Prostate gland (tissue), 2 donors: ENCODE data around the gene CLEC1B. TPM values are rescaled to one million over a fixed set of nuclear protein-coding genes. Genes with fewer than 3 reads are reported as not detected.

ENCODE experiments used
- DNase-seq: peaks from one replicate; pipeline ENCODE4 v3.0.0-alpha.2; 2019; ENCODE audit warnings: low spot score
- H3K27ac ChIP-seq, 2 donors: fragments of 200-600 bp; sonication (generic); 2 replicates each; pipeline ENCODE4 v1.5.1; 2017 to 2019
- H3K27me3 ChIP-seq: fragments of 200-600 bp; sonication (generic); replicated peaks from 2 replicates; pipeline ENCODE4 v1.5.1; 2019; ENCODE audit not compliant: insufficient read depth
- H3K36me3 ChIP-seq, 2 donors: fragments of 200-600 bp; sonication (generic); 1 replicate in 1 of 2; 2 replicates in 1 of 2; pipeline versions ENCODE4 v1.5.1 to v1.8.1; 2017 to 2019
- H3K4me1 ChIP-seq: fragments of 200-600 bp; sonication (generic); replicated peaks from 2 replicates; pipeline ENCODE4 v1.5.1; 2019
- H3K4me3 ChIP-seq, 2 donors: fragments of 200-600 bp; sonication (generic); 2 replicates each; pipeline ENCODE4 v1.5.1; 2017 to 2019
- H3K9me3 ChIP-seq: fragments of 200-600 bp; sonication (generic); 2 replicates; pipeline ENCODE4 v1.5.1; 2017
- CTCF ChIP-seq, 4 experiments: fragments of 200-600 bp in 2 of 4; fragments of 450-650 bp in 2 of 4; sonication (generic) in 2 of 4; IDR thresholded peaks; 1 replicate in 3 of 4; 2 replicates in 1 of 4; pipeline ENCODE4 v1.5.1; 2016 to 2019; ENCODE audit warnings: antibody characterized with exemption in 4 of 4, mild to moderate bottlenecking in 2 of 4, moderate library complexity in 2 of 4
- POLR2A ChIP-seq: fragments of 450-650 bp; IDR thresholded peaks from one replicate; pipeline ENCODE4 v1.6.1; 2016; ENCODE audit warnings: antibody characterized with exemption, mild to moderate bottlenecking
- POLR2AphosphoS5 ChIP-seq: sonication (generic); formaldehyde crosslinking; IDR thresholded peaks from one replicate; pipeline ENCODE4 v1.6.1; 2017; ENCODE audit warnings: antibody characterized with exemption
- WGBS: methylation state at CpG from one replicate; pipeline ENCODE4 v1.1.5; 2018; 5-methylcytosine and 5-hydroxymethylcytosine counted together
- intact Hi-C: fragments of 100-400 bp; cut with DNase I; formaldehyde crosslinking; loops from one replicate; pipeline ENCODE4 v1.14.2; 2022
- total RNA-seq, 2 donors: library from RNA; depleted of rRNA; stranded (reverse); fragments of >200 nt; gene quantifications; one replicate each; pipeline ENCODE4 v1.1.0, GENCODE V29; 2016

CLEC1B gene
- total RNA-seq, 2 donors from 2014 or later, result 1.5 TPM; not detected in 1

DNA sequence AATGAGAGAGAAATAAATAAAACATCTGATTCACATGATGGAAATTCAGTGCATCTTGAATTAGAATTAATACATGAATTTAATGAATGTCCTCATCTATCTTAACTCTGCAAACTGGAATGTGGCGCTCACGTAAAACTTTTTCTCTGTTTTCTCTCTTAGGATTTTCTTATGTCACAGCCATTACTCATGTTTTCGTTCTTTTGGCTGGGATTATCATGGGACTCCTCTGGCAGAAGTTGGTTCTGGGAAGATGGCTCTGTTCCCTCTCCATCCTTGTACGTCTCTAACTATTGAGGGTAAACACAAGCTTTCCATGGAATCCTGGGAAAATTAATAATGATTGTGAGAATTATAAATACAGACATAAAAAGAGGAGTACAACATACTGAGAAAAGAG is 16.5 kb upstream of the CLEC1B start:
- 80% methylated on average over 4 of the region's 4 CpGs for WGBS
- Histone ChIP-seq H3K36me3 (no peaks in the 10 kb centered on the region), H3K4me3 (no peak overlapping the region), H3K27me3 (no peaks in the 10 kb centered on the region), H3K9me3 (no peaks in the 10 kb centered on the region), H3K27ac (no peak overlapping the region), H3K4me1 (no peaks in the 10 kb centered on the region)
- DNase-seq, result no peak
- intact Hi-C loops, result no loop called here
- TF ChIP-seq CTCF (IDR thresholded peaks at IDR 0.05), result no peak
- no peak for TF ChIP-seq POLR2A
- TF ChIP-seq POLR2AphosphoS5, result no peak

GRCh38 chr12:10012630-10013330 is 13.9 kb upstream of the CLEC1B start:
- Histone ChIP-seq H3K4me1 (no peaks in the 10 kb centered on the region), H3K4me3 (no peak overlapping the region), H3K36me3 (no peaks in the 10 kb centered on the region), H3K27me3 (no peaks in the 10 kb centered on the region), H3K27ac (no peak overlapping the region), H3K9me3 (no peaks in the 10 kb centered on the region)
- intact Hi-C loops, result no loop called here
- WGBS, result 64% methylated on average over 6 of the region's 6 CpGs
- no peak for DNase-seq
- TF ChIP-seq POLR2A (no peak), POLR2AphosphoS5 (no peak), CTCF (IDR thresholded peaks at IDR 0.05) (no peak)

DNA sequence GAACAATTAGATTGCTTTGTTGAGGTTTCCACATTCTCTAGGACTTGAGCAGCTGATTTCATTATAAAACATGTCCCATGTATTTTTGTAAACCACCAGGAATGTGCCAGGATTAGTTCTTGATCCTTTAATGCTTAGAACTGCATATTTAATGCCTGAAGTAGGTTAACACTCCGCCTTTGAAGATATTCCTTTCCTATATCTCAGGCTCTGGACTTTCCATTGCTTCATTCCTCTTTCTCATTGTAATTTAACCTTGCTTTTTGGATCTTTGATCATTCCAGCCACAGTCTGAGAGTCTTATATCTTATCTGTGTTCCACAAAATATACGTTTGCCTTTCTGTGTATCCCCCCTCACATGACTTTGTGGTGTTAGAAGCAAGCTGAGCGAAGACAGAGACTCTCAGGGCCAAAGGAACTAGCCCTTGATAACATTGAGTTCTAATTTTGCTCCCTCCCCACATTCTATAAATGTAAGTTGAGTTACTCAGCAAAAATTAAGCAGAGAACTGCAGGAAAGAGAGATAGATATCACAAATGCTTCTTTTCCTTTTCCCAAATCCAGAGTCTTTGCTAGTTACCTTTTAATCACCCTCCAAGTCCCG is 2.4 kb upstream of the CLEC1B start:
- WGBS, result 76% methylated on average over 4 of the region's 4 CpGs
- Histone ChIP-seq H3K4me3 (no peak overlapping the region), H3K27me3 (no peaks in the 10 kb centered on the region), H3K27ac (no peak overlapping the region), H3K36me3 (no peaks in the 10 kb centered on the region), H3K9me3 (no peaks in the 10 kb centered on the region), H3K4me1 (no peaks in the 10 kb centered on the region)
- no peak for DNase-seq
- intact Hi-C loops, result no loop called here
- no peak for TF ChIP-seq POLR2A
- TF ChIP-seq POLR2AphosphoS5, result no peak
- TF ChIP-seq CTCF (IDR thresholded peaks at IDR 0.05), result no peak

DNA sequence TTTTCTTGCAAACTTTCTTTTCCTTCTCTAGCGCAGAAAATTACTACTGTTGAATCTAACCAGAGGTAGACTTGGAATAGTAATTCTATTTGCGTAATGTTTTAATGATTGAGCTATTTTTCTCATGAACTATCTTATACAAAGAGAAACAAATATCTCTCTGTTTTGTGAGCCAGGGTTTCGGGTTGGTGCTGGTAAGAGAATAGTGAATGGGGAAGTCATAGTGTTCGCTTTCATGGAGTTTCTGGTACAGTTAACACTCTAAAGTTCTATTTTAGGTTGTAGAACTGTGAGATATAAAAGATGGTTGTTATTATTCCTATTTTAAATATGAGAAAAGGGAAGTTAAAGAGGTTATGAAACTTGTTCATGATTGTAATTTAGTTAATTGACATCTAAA is 6.6 kb downstream of the CLEC1B start:
- Histone ChIP-seq H3K36me3 (no peaks in the 10 kb centered on the region), H3K27ac (no peak overlapping the region), H3K4me1 (no peaks in the 10 kb centered on the region), H3K4me3 (no peak overlapping the region), H3K27me3 (no peaks in the 10 kb centered on the region), H3K9me3 (no peaks in the 10 kb centered on the region)
- intact Hi-C loops, result no loop called here
- no peak for DNase-seq
- no peak for TF ChIP-seq POLR2A
- no peak for TF ChIP-seq CTCF (IDR thresholded peaks at IDR 0.05)
- no peak for TF ChIP-seq POLR2AphosphoS5
- 79% methylated on average over 4 of the region's 4 CpGs for WGBS

DNA sequence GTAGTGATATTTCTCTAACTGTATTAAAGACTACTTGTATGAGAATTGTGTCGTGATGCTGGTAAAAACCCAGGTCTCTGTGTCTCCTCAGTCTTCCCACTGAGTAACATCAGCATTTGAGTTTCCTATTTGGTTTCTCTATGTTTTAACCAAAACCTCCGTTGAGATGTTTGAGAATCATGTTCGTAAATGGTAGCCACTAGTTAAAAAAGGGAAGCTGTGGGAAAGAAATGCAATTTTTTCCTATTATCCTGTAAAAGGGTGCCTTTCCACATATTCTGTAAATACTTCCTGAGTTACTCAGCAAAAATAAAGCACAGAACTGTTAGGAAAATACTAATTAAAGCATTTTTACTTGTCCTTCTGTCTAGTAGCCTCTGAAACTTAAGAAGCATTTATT is 7.0 kb downstream of the CLEC1B start:
- H3K27me3 ChIP-seq, result no peaks in the 10 kb centered on the region
- no peak for DNase-seq
- intact Hi-C loops, result no loop called here
- 81% methylated on average over 3 of the region's 3 CpGs for WGBS
- no peak overlapping the region for H3K4me3 ChIP-seq
- H3K4me1 ChIP-seq, result no peaks in the 10 kb centered on the region
- no peak overlapping the region for H3K27ac ChIP-seq
- no peaks in the 10 kb centered on the region for H3K9me3 ChIP-seq
- no peaks in the 10 kb centered on the region for H3K36me3 ChIP-seq
- no peak for TF ChIP-seq POLR2A
- no peak for TF ChIP-seq POLR2AphosphoS5
- TF ChIP-seq CTCF (IDR thresholded peaks at IDR 0.05), result no peak
